Omental fat pad (tissue), 4 donors: ENCODE results near the gene ARSI. TPM values are rescaled to one million over a fixed set of nuclear protein-coding genes. Genes with fewer than 3 reads are reported as not detected.

Experiments used
- ATAC-seq: fragments of 150-250 bp; one replicate; pipeline ENCODE4 v1.9.1; 2016; ENCODE audit warnings: mild to moderate bottlenecking, moderate library complexity; ENCODE audit not compliant: low FRiP score
- DNase-seq: peaks from one replicate; pipeline ENCODE4 v3.0.0-alpha.2; 2019; ENCODE audit warnings: low spot score
- total RNA-seq, 4 donors: library from RNA; depleted of rRNA; stranded (reverse); fragments of >200 nt; gene quantifications; one replicate each; pipeline ENCODE4 v1.1.0, GENCODE V29; 2016
- TF ChIP-seq, protein P1 (sequence below), 3 donors: fragments of 450-650 bp; IDR thresholded peaks; one replicate each; pipeline ENCODE4 v1.5.1; 2016 to 2017; ENCODE audit warnings: antibody characterized with exemption in 3 of 3, mild to moderate bottlenecking in 3 of 3, moderate library complexity in 2 of 3

The ARSI gene
- total RNA-seq, 4 donors from 2014 or later: 0.69 to 43.1 (median 3.6) TPM

DNA sequence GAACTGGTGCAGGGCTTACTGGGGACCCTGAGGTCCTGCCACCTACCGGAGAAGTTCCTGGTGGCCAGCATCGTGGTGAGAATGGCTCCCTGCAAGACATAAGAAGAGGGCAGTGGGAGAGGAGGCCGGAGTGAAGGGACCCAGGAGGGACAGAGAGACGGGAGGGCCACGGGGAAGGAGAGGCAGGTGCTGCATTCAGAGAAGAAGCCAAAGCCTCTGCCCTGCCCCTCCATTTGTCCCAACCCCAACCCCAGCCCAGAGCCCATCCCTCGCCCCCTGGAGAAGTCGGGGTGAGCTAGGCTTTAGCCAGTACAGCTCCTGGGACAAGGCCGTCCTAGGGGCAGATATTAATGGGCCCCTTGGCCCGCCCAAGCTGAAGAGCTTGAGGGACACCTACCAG is 55.0 kb downstream of the ARSI start:
- no peak for ATAC-seq
- TF ChIP-seq, protein P1, sequence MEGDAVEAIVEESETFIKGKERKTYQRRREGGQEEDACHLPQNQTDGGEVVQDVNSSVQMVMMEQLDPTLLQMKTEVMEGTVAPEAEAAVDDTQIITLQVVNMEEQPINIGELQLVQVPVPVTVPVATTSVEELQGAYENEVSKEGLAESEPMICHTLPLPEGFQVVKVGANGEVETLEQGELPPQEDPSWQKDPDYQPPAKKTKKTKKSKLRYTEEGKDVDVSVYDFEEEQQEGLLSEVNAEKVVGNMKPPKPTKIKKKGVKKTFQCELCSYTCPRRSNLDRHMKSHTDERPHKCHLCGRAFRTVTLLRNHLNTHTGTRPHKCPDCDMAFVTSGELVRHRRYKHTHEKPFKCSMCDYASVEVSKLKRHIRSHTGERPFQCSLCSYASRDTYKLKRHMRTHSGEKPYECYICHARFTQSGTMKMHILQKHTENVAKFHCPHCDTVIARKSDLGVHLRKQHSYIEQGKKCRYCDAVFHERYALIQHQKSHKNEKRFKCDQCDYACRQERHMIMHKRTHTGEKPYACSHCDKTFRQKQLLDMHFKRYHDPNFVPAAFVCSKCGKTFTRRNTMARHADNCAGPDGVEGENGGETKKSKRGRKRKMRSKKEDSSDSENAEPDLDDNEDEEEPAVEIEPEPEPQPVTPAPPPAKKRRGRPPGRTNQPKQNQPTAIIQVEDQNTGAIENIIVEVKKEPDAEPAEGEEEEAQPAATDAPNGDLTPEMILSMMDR (IDR thresholded peaks at IDR 0.05): no peak

DNA sequence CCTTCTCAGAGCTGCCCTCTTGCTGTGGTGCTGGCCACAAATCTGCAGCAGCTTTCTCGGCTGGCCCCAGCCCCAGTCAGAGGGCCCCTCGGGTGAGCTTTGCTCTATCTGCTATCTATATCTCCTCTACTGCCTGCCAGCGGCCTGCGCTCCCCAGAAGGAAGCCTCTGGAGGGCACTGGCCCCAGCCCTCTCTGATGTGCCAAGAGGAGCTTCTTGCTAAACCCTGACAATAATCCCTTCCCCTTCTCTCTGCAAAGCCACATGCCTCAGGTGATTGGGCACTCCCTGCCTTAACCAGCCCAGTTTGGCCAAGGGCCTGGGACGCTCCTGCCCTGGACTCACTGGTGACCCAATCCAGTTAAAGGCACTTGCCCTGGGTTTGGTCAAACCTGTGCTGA is 55.9 kb downstream of the ARSI start:
- ATAC-seq: no peak
- TF ChIP-seq, protein P1 (IDR thresholded peaks at IDR 0.05): no peak
- no peak for DNase-seq

More for the DNA sequence above, 55.0 kb downstream of the ARSI start:
- no peak for DNase-seq

DNA sequence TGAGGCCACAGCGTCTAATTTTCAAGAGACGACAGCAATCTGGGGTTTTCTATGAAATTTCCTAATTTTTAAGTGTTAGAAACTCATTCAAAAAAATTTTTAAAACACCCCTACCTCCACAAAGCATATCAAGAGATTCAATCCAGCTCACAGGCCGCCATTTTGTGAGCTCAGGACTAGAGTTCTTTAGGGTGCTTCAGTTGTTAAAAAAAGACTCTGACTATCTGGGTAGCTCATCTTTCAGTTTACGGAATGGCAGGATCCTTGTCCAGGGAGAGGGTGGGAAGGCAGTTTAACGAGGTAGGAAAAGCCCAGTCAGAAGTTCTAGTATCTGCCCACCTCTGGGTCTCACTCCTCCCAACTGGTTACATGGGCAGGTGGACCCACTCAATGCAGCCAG is 56.3 kb downstream of the ARSI start:
- TF ChIP-seq, protein P1 (IDR thresholded peaks at IDR 0.05): no peak
- ATAC-seq (no peak), DNase-seq (no peak)

Other genes with a start within 250 kb of the ARSI start
- gene CSF1R, start 216.4 kb downstream of the ARSI start, total RNA-seq: 100 to 1,000 TPM in 1 of 4 donors, 10 to 100 TPM in 3; 55.6 to 140 (median 77.6) TPM
- 100 to 1,000 TPM; 126 to 366 (median 149) TPM for gene PDGFRB, start 147.1 kb downstream of the ARSI start, total RNA-seq
- not detected for gene CDX1, start 136.1 kb downstream of the ARSI start, total RNA-seq
- gene SLC6A7, start 112.8 kb downstream of the ARSI start, total RNA-seq: not detected
- 1 to 10 TPM in 1 of 4 donors, under 1 TPM in 1, not detected in 2; 0.28 to 2.9 TPM for gene CAMK2A, start 13.1 kb downstream of the ARSI start, total RNA-seq
- 10 to 100 TPM; 17.5 to 36.5 (median 20.3) TPM for gene TCOF1, start 54.8 kb upstream of the ARSI start, total RNA-seq
- gene CD74, start 110.0 kb upstream of the ARSI start, total RNA-seq: 100 to 1,000 TPM; 188 to 705 (median 639) TPM
- 1,000 to 10,000 TPM; 2,241 to 3,327 (median 3,027) TPM for gene RPS14, start 146.8 kb upstream of the ARSI start, total RNA-seq
- 10 to 100 TPM; 45.4 to 86.5 (median 81.2) TPM for gene NDST1, start 205.2 kb upstream of the ARSI start, total RNA-seq